ENCODE measurements around the gene RPA4. TPM values are rescaled to one million over a fixed set of nuclear protein-coding genes. Genes with fewer than 3 reads are reported as not detected.
"Not testable (repeated sequence)": the region's sequence is repeated elsewhere in the genome, so short reads cannot be mapped to it uniquely, and the experiment has no call there.

The RPA4 gene
- total RNA-seq, 2 donors from 2014 or later: 1.0 to 1.5 TPM

DNA sequence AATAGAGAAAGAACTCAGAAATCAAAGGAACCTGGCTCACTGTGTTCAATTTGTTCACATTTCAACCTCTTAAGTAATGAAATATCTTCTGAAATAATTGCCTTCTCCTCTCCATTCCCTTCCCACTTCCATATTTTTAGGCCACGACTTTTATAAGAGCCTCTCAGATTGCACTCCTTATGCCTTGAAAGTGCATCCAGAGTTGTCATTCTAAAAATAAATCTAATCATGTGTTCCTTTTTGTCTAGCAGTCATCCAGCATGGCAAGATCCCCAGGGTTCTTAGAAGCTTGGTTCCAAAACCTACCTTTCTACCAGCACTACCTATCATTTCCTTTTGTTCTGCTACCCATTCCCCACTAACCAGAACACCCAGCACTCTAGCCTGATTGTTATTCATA lies 42.4 kb upstream of the RPA4 start:
- Histone ChIP-seq H3K36me3 (no peaks in the 10 kb centered on the region), H3K27me3 (no peaks in the 10 kb centered on the region), H3K27ac (no peak overlapping the region), H3K9me3 (no peaks in the 10 kb centered on the region), H3K4me1 (no peaks in the 10 kb centered on the region), H3K4me3 (no peak overlapping the region), H3K9ac (ENCODE audit: low read depth in 2 of 2, low read length in 2 of 2) (no peak overlapping the region)
- DNase-seq: no peak
- intact Hi-C loops (cut with DNase I): no loop called here
- TF ChIP-seq, protein P1, sequence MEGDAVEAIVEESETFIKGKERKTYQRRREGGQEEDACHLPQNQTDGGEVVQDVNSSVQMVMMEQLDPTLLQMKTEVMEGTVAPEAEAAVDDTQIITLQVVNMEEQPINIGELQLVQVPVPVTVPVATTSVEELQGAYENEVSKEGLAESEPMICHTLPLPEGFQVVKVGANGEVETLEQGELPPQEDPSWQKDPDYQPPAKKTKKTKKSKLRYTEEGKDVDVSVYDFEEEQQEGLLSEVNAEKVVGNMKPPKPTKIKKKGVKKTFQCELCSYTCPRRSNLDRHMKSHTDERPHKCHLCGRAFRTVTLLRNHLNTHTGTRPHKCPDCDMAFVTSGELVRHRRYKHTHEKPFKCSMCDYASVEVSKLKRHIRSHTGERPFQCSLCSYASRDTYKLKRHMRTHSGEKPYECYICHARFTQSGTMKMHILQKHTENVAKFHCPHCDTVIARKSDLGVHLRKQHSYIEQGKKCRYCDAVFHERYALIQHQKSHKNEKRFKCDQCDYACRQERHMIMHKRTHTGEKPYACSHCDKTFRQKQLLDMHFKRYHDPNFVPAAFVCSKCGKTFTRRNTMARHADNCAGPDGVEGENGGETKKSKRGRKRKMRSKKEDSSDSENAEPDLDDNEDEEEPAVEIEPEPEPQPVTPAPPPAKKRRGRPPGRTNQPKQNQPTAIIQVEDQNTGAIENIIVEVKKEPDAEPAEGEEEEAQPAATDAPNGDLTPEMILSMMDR (IDR thresholded peaks at IDR 0.05): no peak

DNA sequence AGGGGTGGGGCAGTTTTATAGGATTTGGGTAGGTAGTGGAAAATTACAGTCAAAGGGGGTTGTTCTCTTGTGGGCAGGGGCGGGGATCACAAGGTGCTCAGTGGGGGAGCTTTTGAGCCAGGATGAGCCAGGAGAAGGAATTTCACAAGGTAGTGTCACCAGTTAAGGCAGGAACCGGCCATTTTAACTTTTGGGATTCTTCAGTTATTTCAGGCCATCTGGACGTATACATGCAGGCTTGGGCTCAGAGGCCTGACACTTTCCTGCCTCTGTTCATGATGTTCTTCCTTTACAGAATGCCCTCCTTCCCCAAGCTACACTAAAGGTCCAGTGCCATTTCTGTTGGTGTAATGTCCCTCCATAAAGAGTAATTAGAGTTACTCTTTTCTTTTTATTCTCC lies 41.8 kb upstream of the RPA4 start:
- H3K9ac ChIP-seq (ENCODE audit: low read depth in 2 of 2, low read length in 2 of 2); H3K9me3 ChIP-seq; H3K27me3 ChIP-seq; H3K4me3 ChIP-seq; H3K27ac ChIP-seq; DNase-seq; H3K4me1 ChIP-seq; H3K36me3 ChIP-seq; intact Hi-C loops (cut with DNase I): not testable (repeated sequence)

DNA sequence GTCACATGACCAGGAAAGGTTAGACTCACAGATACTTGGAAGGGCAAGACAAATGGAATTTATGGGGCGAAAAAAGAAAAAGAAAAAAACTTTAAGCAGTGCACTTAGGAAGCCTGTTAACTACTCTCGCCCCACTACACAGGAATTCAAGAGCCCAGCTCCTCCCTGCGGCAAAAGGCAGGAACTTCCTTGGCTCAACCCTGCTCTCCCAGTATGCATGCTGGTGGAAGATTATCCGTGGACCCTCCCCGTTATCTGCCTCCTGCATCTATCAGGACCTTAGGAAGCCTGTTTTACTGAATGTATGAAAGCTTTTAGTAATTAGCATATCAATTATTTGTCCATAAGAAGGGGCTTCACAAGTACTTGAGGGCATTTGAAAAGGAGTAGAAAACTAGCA lies 40.1 kb upstream of the RPA4 start:
- no peaks in the 10 kb centered on the region for H3K9me3 ChIP-seq
- no peaks in the 10 kb centered on the region for H3K4me1 ChIP-seq
- H3K27ac ChIP-seq: no peak overlapping the region
- DNase-seq: no peak
- no peak overlapping the region for H3K9ac ChIP-seq (ENCODE audit: low read depth in 2 of 2, low read length in 2 of 2)
- no peak overlapping the region for H3K4me3 ChIP-seq
- intact Hi-C loops (cut with DNase I): no loop called here
- TF ChIP-seq, protein P1 (IDR thresholded peaks at IDR 0.05): no peak
- H3K27me3 ChIP-seq: no peaks in the 10 kb centered on the region
- H3K36me3 ChIP-seq: no peaks in the 10 kb centered on the region

DNA sequence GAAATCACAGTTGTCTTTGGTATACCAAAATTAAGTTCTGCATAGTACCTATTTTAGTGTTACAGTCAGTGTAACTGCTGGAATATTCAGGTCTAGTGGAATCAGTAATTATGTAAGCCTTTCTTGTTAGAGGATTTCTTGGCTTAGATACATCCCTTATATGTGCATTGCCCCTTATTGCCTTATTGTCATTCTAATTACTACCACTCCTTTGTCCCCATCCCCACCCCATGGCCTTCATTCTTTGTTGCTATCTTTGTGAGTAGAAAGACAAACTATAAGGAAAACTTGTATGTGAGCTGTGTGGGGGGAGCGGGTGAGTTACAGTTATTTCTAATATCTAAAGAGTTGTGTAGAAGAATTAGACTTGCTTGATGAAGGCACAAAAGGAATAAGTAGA lies 36.9 kb upstream of the RPA4 start:
- no peaks in the 10 kb centered on the region for H3K27me3 ChIP-seq
- intact Hi-C loops (cut with DNase I): no loop called here
- H3K36me3 ChIP-seq: no peaks in the 10 kb centered on the region

DNA sequence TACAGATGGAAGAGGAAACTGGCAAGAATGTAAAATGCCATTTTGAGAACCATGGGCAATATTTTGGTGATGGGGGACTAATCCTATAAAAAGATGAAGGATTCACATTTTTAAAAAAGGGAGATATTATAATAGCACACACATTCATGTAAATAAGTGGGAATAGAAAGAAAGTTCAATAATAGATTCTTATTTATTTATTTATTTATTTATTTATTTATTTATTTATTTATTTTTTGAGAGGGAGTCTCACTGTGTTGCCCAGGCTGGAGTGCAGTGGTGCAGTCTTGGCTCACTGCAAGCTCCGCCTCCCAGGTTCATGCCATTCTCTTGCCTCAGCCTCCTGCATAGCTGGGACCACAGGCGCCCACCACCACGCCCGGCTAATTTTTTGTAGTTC lies 24.3 kb upstream of the RPA4 start:
- DNase-seq; H3K4me1 ChIP-seq; H3K27me3 ChIP-seq; H3K27ac ChIP-seq; intact Hi-C loops (cut with DNase I); H3K4me3 ChIP-seq; H3K36me3 ChIP-seq; H3K9ac ChIP-seq (ENCODE audit: low read depth in 2 of 2, low read length in 2 of 2); H3K9me3 ChIP-seq: not testable (repeated sequence)

More for the DNA sequence above, 36.9 kb upstream of the RPA4 start:
- Histone ChIP-seq H3K4me3 (no peak overlapping the region), H3K27ac (no peak overlapping the region), H3K9me3 (no peaks in the 10 kb centered on the region), H3K9ac (ENCODE audit: low read depth in 2 of 2, low read length in 2 of 2) (no peak overlapping the region), H3K4me1 (no peaks in the 10 kb centered on the region)
- no peak for DNase-seq
- TF ChIP-seq, protein P1 (IDR thresholded peaks at IDR 0.05): no peak

DNA sequence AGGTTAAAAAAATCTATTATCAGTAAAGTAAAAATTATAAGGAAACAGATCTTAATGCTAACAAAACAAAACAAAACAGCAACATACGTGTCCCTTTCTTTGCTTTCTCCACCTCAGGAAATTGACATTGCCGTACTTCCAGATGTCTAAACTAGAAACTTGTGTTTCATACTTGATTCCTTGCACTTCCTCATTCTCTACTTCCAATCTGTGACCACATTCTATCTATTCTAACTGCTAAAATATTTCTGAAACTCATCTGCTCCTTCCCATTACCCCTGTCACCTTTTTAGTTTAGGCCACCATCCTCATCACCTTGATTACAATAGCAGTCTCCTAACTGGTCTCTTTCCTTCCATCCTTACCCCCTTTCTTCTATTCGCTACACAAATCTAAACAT lies 22.5 kb upstream of the RPA4 start:
- H3K4me1 ChIP-seq: no peaks in the 10 kb centered on the region
- no peak overlapping the region for H3K27ac ChIP-seq
- H3K9ac ChIP-seq (ENCODE audit: low read depth in 2 of 2, low read length in 2 of 2): no peak overlapping the region
- H3K9me3 ChIP-seq: no peaks in the 10 kb centered on the region
- TF ChIP-seq, protein P1 (IDR thresholded peaks at IDR 0.05): no peak
- intact Hi-C loops (cut with DNase I): no loop called here
- H3K36me3 ChIP-seq: no peaks in the 10 kb centered on the region
- no peak overlapping the region for H3K4me3 ChIP-seq
- no peak for DNase-seq
- H3K27me3 ChIP-seq: no peaks in the 10 kb centered on the region

DNA sequence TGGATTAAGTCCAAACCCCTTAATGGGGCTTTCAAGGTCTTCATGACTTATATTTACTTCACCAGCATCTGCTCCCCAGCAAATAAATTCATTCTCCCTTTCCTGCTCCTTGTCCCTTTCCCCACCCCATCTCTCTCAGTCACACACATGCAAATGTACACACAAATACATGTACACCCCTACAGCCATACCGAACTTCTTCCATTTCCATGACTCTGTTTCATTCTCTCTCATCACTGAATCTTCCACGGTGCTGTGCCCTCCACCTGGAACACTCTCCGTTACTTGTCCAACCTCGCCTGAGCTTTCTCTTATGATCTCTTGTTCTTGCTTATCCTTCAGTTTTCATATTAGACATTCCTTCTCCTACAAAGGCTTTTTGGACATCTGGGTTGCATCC lies 22.0 kb upstream of the RPA4 start:
- Histone ChIP-seq H3K36me3 (no peaks in the 10 kb centered on the region), H3K4me3 (no peak overlapping the region), H3K27me3 (no peaks in the 10 kb centered on the region), H3K4me1 (no peaks in the 10 kb centered on the region), H3K27ac (no peak overlapping the region), H3K9ac (ENCODE audit: low read depth in 2 of 2, low read length in 2 of 2) (no peak overlapping the region), H3K9me3 (no peaks in the 10 kb centered on the region)
- TF ChIP-seq, protein P1 (IDR thresholded peaks at IDR 0.05): no peak
- DNase-seq: no peak
- intact Hi-C loops (cut with DNase I): no loop called here

All from colonic mucosa (tissue), 4 donors.